Measurements from ENCODE around the gene LGR6.
A peak's percentile ranks its signal among the peaks of the same experiment; 100 is the strongest.

Gene LGR6

DNA sequence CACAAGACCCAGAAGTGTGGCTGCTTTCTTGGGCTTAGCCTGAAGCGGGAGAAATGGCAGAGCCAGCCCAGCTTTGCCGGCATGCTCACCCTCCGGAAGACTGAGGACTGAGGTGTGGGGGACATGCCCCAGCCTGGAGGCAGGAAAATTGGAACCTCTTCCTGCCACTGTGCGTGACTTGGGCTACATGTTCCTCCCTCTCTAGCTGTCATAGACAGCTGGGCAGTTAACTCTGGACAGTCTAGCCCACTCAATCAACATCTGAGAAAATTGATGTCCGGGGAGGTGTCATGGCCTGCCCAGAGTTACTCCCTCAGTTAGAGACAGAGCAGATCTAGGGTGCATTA lies 88.4 kb downstream of the LGR6 start:
- Histone ChIP-seq H3K27ac (ENCODE audit: poor library complexity, severe bottlenecking) (peak overlapping the region; percentile 93), H3K27me3 (ENCODE audit: insufficient read depth, poor library complexity, severe bottlenecking) (no peaks in the 10 kb centered on the region), H3K36me3 (ENCODE audit: low read depth) (no peaks in the 10 kb centered on the region), H3K9me3 (ENCODE audit: severe bottlenecking) (no peaks in the 10 kb centered on the region), H3K4me1 (ENCODE audit: insufficient read depth, poor library complexity, severe bottlenecking) (peaks cover 51% of the 10 kb centered on the region), H3K4me3 (ENCODE audit: severe bottlenecking) (no peak overlapping the region)
- peak; percentile 14 for DNase-seq (ENCODE audit: low spot score)
- TF ChIP-seq, protein P1, sequence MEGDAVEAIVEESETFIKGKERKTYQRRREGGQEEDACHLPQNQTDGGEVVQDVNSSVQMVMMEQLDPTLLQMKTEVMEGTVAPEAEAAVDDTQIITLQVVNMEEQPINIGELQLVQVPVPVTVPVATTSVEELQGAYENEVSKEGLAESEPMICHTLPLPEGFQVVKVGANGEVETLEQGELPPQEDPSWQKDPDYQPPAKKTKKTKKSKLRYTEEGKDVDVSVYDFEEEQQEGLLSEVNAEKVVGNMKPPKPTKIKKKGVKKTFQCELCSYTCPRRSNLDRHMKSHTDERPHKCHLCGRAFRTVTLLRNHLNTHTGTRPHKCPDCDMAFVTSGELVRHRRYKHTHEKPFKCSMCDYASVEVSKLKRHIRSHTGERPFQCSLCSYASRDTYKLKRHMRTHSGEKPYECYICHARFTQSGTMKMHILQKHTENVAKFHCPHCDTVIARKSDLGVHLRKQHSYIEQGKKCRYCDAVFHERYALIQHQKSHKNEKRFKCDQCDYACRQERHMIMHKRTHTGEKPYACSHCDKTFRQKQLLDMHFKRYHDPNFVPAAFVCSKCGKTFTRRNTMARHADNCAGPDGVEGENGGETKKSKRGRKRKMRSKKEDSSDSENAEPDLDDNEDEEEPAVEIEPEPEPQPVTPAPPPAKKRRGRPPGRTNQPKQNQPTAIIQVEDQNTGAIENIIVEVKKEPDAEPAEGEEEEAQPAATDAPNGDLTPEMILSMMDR (IDR thresholded peaks at IDR 0.05; ENCODE audit: poor library complexity, severe bottlenecking) = no peak
- ATAC-seq (ENCODE audit: low read depth) = no peak

DNA sequence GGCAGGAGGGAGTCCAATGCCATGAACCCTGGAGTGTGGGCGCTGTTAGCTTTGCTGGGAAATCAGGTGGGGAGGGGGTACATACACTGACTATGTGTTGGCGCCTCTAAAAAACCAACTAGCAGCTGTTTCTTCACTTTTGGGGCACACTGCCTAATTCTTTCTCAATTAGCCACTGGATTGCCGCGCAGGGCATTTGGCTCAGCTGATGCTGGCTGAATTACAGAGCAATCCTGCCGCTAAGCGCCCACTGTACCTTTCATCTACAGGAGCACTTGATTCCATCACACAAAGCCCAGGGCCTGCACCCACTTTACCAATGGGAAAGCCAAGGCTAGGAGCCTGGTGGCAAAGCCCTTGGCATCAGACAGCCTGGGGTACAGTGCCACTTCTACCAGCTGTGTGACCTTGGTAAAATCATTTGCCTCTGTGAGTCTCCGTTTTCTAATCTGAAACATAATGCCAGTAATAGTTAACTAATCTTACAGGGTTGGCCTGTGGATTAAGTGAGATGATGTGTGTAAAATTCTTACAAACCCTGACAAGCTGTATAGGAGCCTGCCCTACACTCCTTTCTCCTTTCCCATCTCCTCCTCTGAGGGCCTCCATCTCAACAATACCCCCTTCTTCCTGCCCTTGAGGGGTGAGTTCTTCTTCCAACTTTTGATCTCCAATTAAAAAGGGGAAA lies 89.1 kb downstream of the LGR6 start:
- Histone ChIP-seq H3K9me3 (ENCODE audit: severe bottlenecking) (no peaks in the 10 kb centered on the region), H3K4me1 (ENCODE audit: insufficient read depth, poor library complexity, severe bottlenecking) (peaks cover 51% of the 10 kb centered on the region), H3K27ac (ENCODE audit: poor library complexity, severe bottlenecking) (peak overlapping the region; percentile 93), H3K4me3 (ENCODE audit: severe bottlenecking) (no peak overlapping the region), H3K27me3 (ENCODE audit: insufficient read depth, poor library complexity, severe bottlenecking) (no peaks in the 10 kb centered on the region), H3K36me3 (ENCODE audit: low read depth) (no peaks in the 10 kb centered on the region)
- TF ChIP-seq, protein P1 (IDR thresholded peaks at IDR 0.05; ENCODE audit: poor library complexity, severe bottlenecking) = no peak
- ATAC-seq (ENCODE audit: low read depth) = peak; percentile 7
- DNase-seq (ENCODE audit: low spot score) = no peak

DNA sequence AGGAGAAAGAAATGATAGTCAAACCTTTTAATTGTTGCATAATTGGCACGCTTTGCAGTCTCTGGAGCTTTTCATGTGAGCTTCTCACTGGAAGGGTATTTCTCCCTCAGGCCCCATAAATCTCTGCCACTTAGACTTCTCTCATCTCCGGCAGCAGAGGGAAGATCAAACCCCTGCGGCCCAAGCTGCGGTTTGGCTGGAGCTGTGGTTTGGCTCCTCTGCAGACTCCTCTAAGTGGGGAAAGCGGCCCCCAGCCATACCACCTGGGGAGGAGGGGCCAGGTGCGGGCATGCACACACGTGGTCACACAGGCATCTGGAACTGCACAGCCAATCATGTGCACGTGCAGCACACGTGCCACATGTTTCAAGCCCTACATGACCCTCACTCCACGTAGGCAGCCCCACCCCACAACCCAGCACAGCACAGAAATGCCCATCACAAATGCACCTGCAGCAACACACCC lies 89.8 kb downstream of the LGR6 start:
- ATAC-seq (ENCODE audit: low read depth) = peak; percentile 86
- Histone ChIP-seq H3K9me3 (ENCODE audit: severe bottlenecking) (no peaks in the 10 kb centered on the region), H3K4me3 (ENCODE audit: severe bottlenecking) (no peak overlapping the region), H3K27me3 (ENCODE audit: insufficient read depth, poor library complexity, severe bottlenecking) (no peaks in the 10 kb centered on the region), H3K36me3 (ENCODE audit: low read depth) (no peaks in the 10 kb centered on the region), H3K4me1 (ENCODE audit: insufficient read depth, poor library complexity, severe bottlenecking) (peaks cover 51% of the 10 kb centered on the region), H3K27ac (ENCODE audit: poor library complexity, severe bottlenecking) (peak overlapping the region; percentile 93)
- DNase-seq (ENCODE audit: low spot score) = peak; percentile 98
- TF ChIP-seq, protein P1 (IDR thresholded peaks at IDR 0.05; ENCODE audit: poor library complexity, severe bottlenecking) = no peak

DNA sequence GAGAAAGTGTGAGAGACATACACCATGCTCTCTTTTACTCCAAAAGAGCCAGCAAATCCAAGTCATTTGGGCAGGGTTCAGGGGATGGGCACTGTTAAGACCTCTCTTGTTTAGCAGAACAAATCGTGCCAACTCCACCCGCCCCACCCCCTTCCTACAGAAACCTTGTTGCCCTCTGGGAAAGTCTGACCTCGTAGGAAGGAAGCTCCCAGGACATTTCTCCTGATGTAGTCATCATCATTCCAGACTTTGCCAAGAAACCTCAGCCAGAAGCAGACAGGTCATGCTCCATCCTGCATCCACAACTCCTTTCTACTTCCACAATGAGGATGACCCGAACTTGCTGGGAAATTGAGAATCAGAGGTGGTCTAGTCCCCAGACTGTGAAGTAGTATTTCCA lies 90.4 kb downstream of the LGR6 start:
- H3K27ac ChIP-seq (ENCODE audit: poor library complexity, severe bottlenecking) = peak overlapping the region; percentile 93
- H3K4me1 ChIP-seq (ENCODE audit: insufficient read depth, poor library complexity, severe bottlenecking) = peaks cover 51% of the 10 kb centered on the region
- DNase-seq (ENCODE audit: low spot score) (peak; percentile 91), ATAC-seq (ENCODE audit: low read depth) (peak; percentile 65)
- no peaks in the 10 kb centered on the region for H3K27me3 ChIP-seq (ENCODE audit: insufficient read depth, poor library complexity, severe bottlenecking)
- H3K9me3 ChIP-seq (ENCODE audit: severe bottlenecking) = no peaks in the 10 kb centered on the region
- no peaks in the 10 kb centered on the region for H3K36me3 ChIP-seq (ENCODE audit: low read depth)
- TF ChIP-seq, protein P1 (IDR thresholded peaks at IDR 0.05; ENCODE audit: poor library complexity, severe bottlenecking) = no peak
- H3K4me3 ChIP-seq (ENCODE audit: severe bottlenecking) = no peak overlapping the region

DNA sequence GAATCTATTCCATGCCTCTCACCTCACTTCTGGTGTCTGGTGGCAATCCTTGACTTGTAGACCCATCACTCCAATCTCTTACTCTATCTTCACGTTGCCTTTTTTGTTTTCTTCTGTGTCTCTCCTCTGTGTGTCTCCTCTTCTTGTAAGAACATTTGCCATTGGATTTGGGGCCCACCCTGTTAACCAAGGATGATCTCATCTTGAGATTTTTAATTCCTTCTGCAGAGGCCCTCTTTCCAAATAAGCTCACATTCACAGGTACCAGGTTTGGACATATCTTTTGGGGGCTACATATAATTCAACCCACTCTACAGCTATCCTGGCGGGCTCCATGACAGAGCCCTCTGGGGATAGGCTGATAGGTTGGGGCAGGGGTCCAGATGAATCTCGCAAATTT lies 92.3 kb downstream of the LGR6 start:
- no peak overlapping the region for H3K4me3 ChIP-seq (ENCODE audit: severe bottlenecking)
- H3K9me3 ChIP-seq (ENCODE audit: severe bottlenecking) = no peaks in the 10 kb centered on the region
- DNase-seq (ENCODE audit: low spot score) (no peak), ATAC-seq (ENCODE audit: low read depth) (no peak)
- no peaks in the 10 kb centered on the region for H3K27me3 ChIP-seq (ENCODE audit: insufficient read depth, poor library complexity, severe bottlenecking)
- TF ChIP-seq, protein P1 (IDR thresholded peaks at IDR 0.05; ENCODE audit: poor library complexity, severe bottlenecking) = no peak
- peaks cover 37% of the 10 kb centered on the region for H3K4me1 ChIP-seq (ENCODE audit: insufficient read depth, poor library complexity, severe bottlenecking)
- no peak overlapping the region for H3K27ac ChIP-seq (ENCODE audit: poor library complexity, severe bottlenecking)
- no peaks in the 10 kb centered on the region for H3K36me3 ChIP-seq (ENCODE audit: low read depth)

Measured in RWPE2 (cell line).